GM19372 (cell line): ENCODE data around the gene PCDH9.

Experiments used
- ATAC-seq: cut with Tn5 transposase; IDR thresholded peaks from one replicate; pipeline ENCODE4 v1.9.1; 2021; ENCODE audit warnings: mild to moderate bottlenecking, low read depth, moderate library complexity; ENCODE audit not compliant: unreplicated experiment

PCDH9 gene

GRCh38 chr13:67168384-67168783 lies 61.8 kb downstream of the PCDH9 start:
- ATAC-seq: no peak

- no peak for ATAC-seq
These were observed 62.7 kb downstream of the PCDH9 start for GRCh38 chr13:67167420-67167819.

- no peak for ATAC-seq
These were observed 69.0 kb downstream of the PCDH9 start for GRCh38 chr13:67161176-67161575.

GRCh38 chr13:67158903-67159302 lies 71.2 kb downstream of the PCDH9 start:
- ATAC-seq: no peak

GRCh38 chr13:67156723-67157060 lies 73.4 kb downstream of the PCDH9 start:
- no peak for ATAC-seq

- no peak for ATAC-seq
These were observed 74.0 kb downstream of the PCDH9 start for GRCh38 chr13:67155898-67156722.

GRCh38 chr13:67152085-67152484 lies 78.1 kb downstream of the PCDH9 start:
- no peak for ATAC-seq

GRCh38 chr13:67151652-67152051 lies 78.5 kb downstream of the PCDH9 start:
- no peak for ATAC-seq

GRCh38 chr13:67150608-67151007 lies 79.5 kb downstream of the PCDH9 start:
- ATAC-seq: no peak

GRCh38 chr13:67148161-67148571 lies 82.0 kb downstream of the PCDH9 start:
- no peak for ATAC-seq

GRCh38 chr13:67147342-67148133 lies 82.6 kb downstream of the PCDH9 start:
- ATAC-seq: no peak

- ATAC-seq: no peak
These were observed 83.5 kb downstream of the PCDH9 start for GRCh38 chr13:67146523-67147130.

- no peak for ATAC-seq
These were observed 84.2 kb downstream of the PCDH9 start for GRCh38 chr13:67145950-67146349.

- no peak for ATAC-seq
These were observed 86.5 kb downstream of the PCDH9 start for GRCh38 chr13:67143544-67144115.

- ATAC-seq: no peak
These were observed 90.1 kb downstream of the PCDH9 start for GRCh38 chr13:67140006-67140405.

GRCh38 chr13:67139551-67139950 lies 90.6 kb downstream of the PCDH9 start:
- no peak for ATAC-seq

- no peak for ATAC-seq
These were observed 91.2 kb downstream of the PCDH9 start for GRCh38 chr13:67138970-67139369.

- ATAC-seq: no peak
These were observed 92.9 kb downstream of the PCDH9 start for GRCh38 chr13:67137044-67137735.

- no peak for ATAC-seq
These were observed 94.0 kb downstream of the PCDH9 start for GRCh38 chr13:67136157-67136556.

GRCh38 chr13:67135356-67135755 lies 94.8 kb downstream of the PCDH9 start:
- ATAC-seq: no peak
